ENCODE data around the gene ZNF513.

DNA sequence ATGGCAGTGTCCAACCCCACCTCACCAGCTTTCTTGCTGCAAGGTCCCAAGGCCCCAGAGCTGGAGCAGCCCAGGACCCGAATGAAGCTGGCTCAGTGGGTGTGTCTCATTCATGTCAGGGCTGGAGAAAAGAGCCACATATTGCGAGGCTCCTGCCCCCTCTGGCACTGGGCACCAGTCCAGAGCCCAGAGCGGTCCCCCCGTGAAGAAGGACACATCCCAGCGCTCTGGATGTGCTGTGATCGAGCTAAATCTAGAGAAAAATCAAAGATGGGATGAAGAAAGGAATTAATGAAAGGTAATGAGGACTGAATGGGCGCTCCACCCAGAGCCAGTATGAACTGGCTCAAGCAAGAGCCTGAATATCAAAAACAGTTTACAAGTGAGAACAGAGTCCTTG, 44.4 kb downstream of the ZNF513 start:
- TF ChIP-seq, protein P1, sequence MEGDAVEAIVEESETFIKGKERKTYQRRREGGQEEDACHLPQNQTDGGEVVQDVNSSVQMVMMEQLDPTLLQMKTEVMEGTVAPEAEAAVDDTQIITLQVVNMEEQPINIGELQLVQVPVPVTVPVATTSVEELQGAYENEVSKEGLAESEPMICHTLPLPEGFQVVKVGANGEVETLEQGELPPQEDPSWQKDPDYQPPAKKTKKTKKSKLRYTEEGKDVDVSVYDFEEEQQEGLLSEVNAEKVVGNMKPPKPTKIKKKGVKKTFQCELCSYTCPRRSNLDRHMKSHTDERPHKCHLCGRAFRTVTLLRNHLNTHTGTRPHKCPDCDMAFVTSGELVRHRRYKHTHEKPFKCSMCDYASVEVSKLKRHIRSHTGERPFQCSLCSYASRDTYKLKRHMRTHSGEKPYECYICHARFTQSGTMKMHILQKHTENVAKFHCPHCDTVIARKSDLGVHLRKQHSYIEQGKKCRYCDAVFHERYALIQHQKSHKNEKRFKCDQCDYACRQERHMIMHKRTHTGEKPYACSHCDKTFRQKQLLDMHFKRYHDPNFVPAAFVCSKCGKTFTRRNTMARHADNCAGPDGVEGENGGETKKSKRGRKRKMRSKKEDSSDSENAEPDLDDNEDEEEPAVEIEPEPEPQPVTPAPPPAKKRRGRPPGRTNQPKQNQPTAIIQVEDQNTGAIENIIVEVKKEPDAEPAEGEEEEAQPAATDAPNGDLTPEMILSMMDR (IDR thresholded peaks at IDR 0.05; ENCODE audit: low read depth, low read length, poor library complexity, severe bottlenecking) = no peak
- TF ChIP-seq EZH2phosphoT487 (IDR thresholded peaks at IDR 0.05; ENCODE audit: borderline replicate concordance, low read length) = no peak
